GM23338 (cell line): ENCODE results near the gene SCN2B.
"Not testable (repeated sequence)": the region's sequence is repeated elsewhere in the genome, so short reads cannot be mapped to it uniquely, and the experiment has no call there.

Experiments
- CREB1 ChIP-seq: fragments of 250-450 bp; sonication (Bioruptor Pico); IDR thresholded peaks from 2 replicates; pipeline ENCODE4 v1.5.0; 2020; ENCODE audit warnings: low read depth, mild to moderate bottlenecking, moderate library complexity
- CTCF ChIP-seq, 2 experiments: fragments of 200-600 bp in 1 of 2; sonication (generic) in 1 of 2; conservative IDR thresholded peaks; 2 replicates each; pipeline versions ENCODE4 v1.5.1 to v1.6.1; 2016 to 2017; ENCODE audit warnings: antibody characterized with exemption in 2 of 2, low read depth in 2 of 2, mild to moderate bottlenecking in 2 of 2, moderate library complexity in 1 of 2
- ETS1 ChIP-seq: IDR thresholded peaks from 2 replicates; pipeline ENCODE4 v1.6.1; 2016; ENCODE audit warnings: antibody characterized with exemption
- EZH2 ChIP-seq: fragments of 200-600 bp; sonication (generic); IDR thresholded peaks from one replicate; pipeline ENCODE4 v1.8.0; 2017; ENCODE audit warnings: antibody characterized with exemption, mild to moderate bottlenecking, low read depth; ENCODE audit not compliant: unreplicated experiment
- EZH2phosphoT487 ChIP-seq: fragments of 200-600 bp; sonication (generic); IDR thresholded peaks from one replicate; pipeline ENCODE4 v1.8.1; 2018; ENCODE audit warnings: antibody characterized with exemption; ENCODE audit not compliant: unreplicated experiment
- JUNB ChIP-seq: IDR thresholded peaks from one replicate; pipeline ENCODE4 v1.6.1; 2016; ENCODE audit warnings: antibody characterized with exemption; ENCODE audit not compliant: unreplicated experiment
- NANOG ChIP-seq: IDR thresholded peaks from 2 replicates; pipeline ENCODE4 v1.6.1; 2016; ENCODE audit warnings: antibody characterized with exemption, borderline replicate concordance
- POLR2AphosphoS5 ChIP-seq: IDR thresholded peaks from 2 replicates; pipeline ENCODE4 v1.6.1; 2016; ENCODE audit warnings: antibody characterized with exemption, low read depth
- REST ChIP-seq: IDR thresholded peaks from one replicate; pipeline ENCODE4 v1.6.1; 2018; ENCODE audit warnings: antibody characterized with exemption; ENCODE audit not compliant: unreplicated experiment
- ZNF114 ChIP-seq: fragments of 250-450 bp; sonication (Bioruptor Pico); IDR thresholded peaks from 2 replicates; pipeline ENCODE4 v1.5.0; 2020; ENCODE audit warnings: mild to moderate bottlenecking, moderate library complexity
- ZNF331 ChIP-seq: fragments of 250-450 bp; sonication (Bioruptor Pico); IDR thresholded peaks from 2 replicates; pipeline ENCODE4 v1.5.0; 2020; ENCODE audit warnings: low read depth, mild to moderate bottlenecking, moderate library complexity
- ZNF462 ChIP-seq: fragments of 250-450 bp; sonication (Bioruptor Pico); IDR thresholded peaks from 2 replicates; pipeline ENCODE4 v1.5.0; 2020; ENCODE audit warnings: mild to moderate bottlenecking, moderate library complexity

- not testable (repeated sequence) for TF ChIP-seq POLR2AphosphoS5; JUNB; EZH2; CTCF (conservative IDR thresholded peaks at IDR 0.05; ENCODE audit: low read depth in 2 of 2); REST; ZNF114 (CRISPR knock-in tag); EZH2phosphoT487; ETS1; CREB1; ZNF462 (CRISPR knock-in tag); ZNF331 (CRISPR knock-in tag); NANOG
These were observed 14.6 kb upstream of the SCN2B start for GRCh38 chr11:118190942-118191506.
